HG03097 (cell line): ENCODE data around the gene AZIN2.
"Not testable (repeated sequence)": the region's sequence is repeated elsewhere in the genome, so short reads cannot be mapped to it uniquely, and the experiment has no call there.

Source experiments
- ATAC-seq: cut with Tn5 transposase; IDR thresholded peaks from one replicate; pipeline ENCODE4 v1.9.1; 2021; ENCODE audit not compliant: unreplicated experiment, low FRiP score

The AZIN2 gene

DNA sequence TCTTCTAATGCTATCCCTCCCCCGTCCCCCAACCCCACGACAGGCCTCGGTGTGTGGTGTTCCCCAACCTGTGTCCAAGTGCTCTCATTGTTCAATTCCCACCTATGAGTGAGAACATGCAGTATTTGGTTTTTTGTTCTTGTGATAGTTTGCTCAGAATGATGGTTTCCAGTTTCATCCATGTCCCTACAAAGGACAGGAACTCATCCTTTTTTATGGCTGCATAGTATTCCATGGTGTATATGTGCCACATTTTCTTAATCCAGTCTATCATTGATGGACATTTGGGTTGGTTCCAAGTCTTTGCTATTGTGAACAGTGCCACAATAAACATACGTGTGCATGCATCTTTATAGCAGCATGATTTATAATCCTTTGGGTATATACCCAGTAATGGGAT lies 43.7 kb downstream of the AZIN2 start:
- ATAC-seq: not testable (repeated sequence)

DNA sequence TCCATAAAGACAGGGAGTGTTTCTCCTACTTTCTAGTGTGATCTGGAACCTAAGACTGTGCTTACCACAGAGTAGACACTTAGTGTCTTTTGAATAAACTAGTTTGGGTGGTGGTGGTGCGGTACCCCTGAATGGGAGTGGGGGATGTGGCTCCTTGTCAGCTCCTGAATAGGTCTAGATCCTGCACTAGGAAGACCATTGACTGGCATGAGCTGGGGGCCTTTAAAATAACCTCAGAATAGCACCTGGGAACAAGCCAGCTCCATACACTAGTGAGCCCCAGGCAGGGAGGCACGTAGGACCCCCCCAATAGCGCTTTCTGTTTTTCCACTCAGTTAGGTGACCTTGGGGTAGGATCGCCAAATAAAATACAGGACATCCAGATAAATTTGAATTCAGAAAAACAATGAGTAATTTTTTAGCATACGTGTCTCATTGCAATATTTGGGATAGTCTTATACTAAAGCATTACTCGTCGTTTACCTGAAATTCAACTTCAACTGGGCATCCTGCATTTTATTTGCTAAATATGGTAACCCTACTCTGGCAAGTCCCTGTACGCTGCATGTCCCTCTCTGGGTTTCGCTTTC lies 45.6 kb downstream of the AZIN2 start:
- ATAC-seq: no peak

DNA sequence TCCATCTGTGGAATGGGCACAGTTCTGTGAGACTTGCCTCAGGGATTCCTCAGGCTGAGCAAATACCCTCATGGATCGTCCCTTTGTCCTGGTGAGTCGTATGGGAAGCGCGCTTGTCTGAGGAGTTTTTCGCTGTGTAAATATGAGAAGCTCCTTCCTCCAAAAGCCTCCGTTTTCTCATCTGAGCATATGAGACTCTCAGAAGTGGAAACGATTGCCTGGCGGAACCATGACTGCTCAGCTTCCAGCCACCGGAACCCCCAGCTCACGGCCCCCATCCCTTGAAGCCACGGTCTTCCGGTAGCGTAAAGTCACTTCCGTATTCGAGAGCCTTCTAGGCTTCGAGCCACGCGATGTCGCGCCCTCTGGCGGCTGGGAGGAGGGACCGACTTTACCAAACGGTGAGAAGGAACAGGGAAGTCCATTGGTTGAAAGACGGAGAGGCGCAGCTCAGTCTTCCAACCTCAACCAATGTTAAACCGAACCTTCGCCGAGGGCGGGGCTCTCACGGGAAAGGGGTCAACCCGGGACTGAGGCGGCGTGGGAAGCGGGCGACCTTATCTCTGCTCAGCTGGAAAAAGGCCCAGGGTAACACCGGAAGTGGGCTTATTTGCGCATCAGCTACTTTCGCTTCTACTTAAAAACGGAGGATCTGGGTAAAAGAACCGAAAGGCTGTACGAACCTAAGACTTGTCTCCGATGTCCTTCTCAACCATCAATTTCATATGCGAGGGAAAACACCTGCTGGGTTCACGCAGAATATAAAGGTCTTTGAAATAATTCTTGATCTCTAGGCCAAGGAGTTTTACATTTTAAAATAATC lies 46.3 kb downstream of the AZIN2 start:
- peak; percentile 97 for ATAC-seq

DNA sequence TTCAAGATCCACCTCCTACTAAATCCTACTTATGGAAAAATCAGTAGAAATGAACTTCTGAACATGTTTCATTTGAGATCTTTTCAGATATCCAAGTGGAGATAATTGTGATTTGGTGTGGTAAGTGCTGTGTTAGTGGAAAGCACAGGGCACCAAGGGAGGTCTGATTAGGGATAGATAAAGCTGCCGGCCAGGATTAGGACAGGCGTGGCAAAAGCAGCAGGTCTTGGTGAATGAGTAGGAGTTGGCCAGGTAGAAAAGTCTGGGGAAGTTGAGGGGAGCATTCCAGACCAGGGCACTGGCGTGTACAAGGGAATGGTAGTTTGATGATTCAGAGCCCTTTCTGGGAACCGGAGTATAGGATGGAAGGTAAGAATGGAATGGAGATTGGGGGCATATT lies 47.8 kb downstream of the AZIN2 start:
- no peak for ATAC-seq

DNA sequence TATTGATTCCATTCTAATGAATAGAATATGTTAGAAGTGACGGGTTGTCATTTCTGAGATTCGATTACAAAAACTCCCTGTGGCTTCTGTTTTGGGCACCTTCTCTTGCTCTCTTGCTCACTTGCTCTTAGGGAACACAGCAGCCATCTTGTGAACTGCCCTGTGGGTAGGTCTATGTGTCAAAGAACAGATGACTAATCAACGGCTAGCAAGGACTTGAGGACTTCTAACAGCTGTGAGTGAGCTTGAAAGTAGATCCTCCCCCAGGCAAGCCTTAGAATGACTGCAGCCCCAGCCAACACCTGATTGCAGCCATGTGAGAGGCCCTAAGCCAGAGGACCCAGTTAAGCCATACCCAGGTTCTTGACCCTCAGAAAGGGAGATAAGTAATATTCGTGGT lies 49.3 kb downstream of the AZIN2 start:
- no peak for ATAC-seq

DNA sequence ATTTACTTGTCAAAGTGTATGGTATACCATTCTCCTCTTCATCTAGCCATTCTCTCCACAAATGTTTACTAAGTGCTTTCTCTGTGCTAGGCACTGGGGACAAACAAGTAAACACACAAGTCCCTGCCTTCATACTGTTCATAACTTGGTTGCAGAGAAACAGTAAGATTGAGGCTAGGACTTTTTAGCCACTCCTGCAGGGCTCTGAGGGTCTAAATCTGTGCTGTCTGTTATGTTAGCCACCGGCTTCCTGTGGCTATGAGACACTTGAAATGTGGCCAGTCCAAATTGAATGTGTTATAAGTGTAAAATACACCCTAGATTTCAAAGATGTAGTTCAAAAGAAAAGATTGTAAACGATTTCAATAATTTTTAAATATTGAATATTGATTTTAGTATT lies 50.2 kb downstream of the AZIN2 start:
- ATAC-seq: no peak

DNA sequence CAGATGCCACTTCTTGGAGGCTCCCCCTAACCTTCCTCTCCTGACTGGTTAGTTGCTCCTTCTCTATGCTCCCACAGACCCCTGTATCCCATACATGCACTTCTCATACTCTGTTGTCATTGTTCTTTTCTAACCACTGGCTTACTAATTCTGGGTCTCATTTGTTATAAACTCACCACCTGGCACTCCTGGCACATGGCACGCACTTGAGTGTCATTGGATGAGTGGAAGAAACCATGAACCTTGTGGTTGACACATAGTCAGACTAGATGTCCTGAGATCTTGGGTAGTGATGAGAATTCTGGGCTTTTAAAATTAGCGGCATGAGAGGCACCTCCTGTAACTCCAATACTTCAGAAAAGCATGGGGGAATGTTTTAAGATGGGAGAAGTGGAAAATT lies 51.6 kb downstream of the AZIN2 start:
- ATAC-seq: no peak

DNA sequence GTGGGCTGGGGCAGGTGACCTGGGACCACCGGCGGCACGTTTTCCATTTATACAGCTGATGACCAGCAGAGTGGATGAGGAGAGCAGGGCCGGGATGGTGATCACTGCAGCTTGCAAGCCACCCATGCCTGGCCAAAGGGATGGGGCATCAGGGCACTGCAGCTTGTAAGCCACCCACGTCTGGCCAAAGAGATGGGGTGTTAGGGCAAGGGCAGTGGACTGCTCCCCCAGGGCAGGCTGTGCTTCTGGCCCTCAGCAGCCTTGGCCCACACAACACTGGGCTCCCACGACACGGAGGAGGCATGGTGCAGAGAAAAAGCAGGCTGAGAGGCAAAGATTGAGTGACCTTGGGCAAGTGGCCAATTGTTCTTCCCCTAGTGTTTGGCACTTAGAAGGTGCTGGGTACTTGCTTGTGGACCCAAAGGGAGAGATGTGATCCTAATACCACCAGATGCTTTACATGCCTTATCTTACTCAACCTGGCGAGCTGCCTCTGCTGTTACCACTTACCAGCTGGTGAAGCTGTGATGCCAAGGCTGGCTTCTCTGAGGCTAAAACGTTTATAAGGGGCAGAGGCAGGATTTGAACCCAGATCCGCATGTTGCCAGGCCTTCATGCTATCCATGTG lies 52.6 kb downstream of the AZIN2 start:
- no peak for ATAC-seq

DNA sequence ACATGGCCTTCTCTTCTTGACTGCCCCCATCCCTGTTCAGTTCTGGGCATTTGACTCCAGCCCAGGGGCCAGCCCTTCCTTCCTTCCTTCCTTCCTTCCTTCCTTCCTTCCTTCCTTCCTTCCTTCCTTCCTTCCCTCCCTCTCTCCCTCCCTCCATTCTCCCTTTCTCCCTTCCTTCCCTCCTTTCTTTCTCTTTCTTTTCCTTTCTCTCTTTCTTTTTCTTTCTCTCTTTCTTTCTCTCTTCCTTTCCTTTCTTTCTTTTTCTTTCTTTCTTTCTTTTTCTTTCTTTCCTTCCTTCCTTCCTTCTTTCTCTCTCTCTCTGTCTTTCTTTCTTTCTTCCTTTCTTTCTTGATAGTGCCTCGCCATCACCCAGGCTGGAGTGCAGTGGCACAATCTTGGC lies 55.1 kb downstream of the AZIN2 start:
- not testable (repeated sequence) for ATAC-seq

DNA sequence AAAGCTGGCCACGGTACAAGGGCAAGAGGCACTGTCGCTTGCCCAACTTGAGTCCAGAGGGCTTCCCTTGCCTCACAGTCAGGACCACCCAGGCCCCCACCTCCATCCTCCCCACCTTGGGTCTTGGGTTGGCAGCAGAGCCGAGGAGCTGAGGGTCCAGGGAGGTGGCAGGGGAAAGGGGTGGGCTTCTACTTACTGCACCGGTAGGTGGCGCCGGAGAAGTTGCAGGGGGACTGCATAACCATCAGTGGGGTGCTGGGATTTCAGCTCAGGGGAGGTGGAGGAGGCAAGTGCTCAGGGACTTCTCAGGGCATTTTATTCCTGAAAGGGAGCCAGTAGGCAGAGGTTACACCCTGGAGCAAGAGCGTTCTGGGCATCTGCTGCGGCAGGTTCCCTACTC lies 56.8 kb downstream of the AZIN2 start:
- no peak for ATAC-seq

DNA sequence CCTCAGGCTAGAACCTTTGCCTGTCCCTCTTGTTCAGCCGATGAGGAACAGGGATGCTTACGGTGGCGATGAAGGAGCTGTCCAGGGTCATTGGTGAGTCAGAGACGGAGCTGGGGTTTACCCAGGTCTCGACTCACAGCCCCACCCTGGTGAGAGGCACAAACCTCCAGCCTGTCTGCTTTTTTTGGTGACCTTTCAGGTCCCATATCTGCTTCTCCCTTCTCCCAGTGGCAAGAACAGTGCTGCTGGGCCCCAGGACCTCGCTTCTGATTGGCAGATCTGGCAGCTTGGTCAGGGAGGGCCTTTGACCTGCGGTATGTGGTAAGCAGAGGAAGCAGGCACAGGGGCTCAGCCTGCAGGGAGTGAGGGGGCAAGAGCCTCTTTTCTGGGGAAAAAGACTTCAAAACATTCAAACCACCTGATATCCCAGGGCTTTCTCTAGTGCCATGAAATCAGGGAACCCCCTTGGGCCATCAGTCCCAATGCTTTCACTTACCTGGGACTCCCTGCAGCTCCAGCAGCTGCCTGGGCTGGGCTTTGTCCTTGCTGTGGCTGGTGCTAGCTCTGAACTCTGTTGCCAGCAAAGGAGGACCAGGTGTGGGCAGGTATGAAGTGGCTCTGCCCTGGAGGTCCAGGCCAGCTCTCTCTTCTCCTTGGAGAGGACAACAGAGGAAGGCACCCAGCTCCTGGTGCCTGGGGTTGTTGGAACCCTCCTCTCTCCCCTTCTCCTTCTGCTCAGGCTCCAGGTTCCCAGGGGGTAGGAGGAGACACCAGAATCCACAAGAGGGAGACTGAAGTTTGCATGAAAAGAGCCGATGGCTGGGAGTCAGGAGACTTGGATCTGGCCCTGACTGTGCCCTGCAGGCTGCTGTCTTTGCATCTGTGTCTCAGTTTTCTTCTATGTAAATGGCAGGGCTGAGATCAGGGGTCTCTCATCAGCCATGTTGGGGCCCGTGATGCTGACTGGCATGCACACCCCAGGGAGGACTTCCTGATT lies 59.5 kb downstream of the AZIN2 start:
- ATAC-seq: no peak

DNA sequence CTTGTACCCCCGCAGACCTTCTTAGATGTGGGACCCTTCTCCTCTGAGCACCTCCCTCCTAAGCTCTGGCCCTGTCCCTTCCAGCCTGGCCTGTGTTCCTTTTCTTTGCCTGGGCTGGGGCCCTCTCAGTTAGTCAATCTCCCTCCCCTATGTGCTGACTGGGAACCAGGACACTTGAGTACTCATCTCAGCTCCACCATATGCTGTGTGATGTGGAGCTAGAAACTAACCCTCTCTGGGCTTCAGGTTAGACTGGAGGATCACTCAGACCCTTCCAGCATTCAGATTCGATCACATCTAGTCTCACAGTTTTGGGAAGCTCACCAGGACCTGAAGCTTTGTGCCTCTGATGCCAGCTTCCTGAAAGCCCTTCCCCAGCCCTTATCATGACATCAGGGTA lies 60.3 kb downstream of the AZIN2 start:
- ATAC-seq: no peak

DNA sequence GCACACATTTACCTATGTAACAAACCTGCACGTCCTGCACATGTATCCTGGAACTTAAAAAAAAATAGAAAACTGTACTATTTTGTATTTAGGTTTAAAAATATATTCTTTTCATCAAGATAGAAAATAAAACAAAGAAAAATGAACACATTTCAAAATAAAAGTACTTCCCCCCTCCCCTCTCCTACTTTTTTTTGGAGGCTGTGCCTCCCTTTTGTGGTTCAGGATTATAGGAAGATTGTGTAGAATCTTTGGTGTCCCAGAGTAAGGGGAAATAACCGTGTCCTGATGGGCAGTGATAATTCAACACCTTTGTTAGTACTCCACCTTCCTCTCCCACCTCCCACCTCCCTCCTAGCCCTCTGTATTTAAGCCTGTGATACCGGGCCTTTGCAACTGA lies 60.8 kb downstream of the AZIN2 start:
- no peak for ATAC-seq

DNA sequence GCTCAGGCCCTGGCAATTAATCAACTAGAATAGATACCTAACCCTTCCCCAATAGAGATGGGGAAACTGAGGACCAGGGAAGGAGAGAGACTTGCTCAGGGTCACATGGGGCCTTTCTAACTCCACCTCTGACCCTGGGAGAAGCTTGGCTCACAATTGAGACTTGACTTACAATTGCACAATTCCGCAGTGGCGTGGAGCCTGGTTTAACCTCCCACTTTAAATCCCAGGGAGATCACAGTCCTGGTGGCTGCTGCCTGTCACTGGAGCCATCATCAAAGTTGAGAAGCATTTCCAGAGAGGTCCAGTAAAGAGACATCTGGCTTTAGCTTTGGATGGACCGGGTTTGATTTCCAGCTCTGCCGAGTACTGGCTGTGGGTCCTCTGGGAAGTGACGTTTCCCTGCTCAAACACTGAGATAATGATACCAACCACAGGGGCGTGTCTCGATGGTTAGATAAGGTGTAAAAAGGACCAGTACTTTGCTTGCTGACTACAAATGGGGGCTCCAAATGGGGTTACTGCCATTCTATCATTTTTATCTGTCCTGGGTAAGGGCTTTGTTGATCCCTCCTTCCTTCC lies 61.6 kb downstream of the AZIN2 start:
- no peak for ATAC-seq

DNA sequence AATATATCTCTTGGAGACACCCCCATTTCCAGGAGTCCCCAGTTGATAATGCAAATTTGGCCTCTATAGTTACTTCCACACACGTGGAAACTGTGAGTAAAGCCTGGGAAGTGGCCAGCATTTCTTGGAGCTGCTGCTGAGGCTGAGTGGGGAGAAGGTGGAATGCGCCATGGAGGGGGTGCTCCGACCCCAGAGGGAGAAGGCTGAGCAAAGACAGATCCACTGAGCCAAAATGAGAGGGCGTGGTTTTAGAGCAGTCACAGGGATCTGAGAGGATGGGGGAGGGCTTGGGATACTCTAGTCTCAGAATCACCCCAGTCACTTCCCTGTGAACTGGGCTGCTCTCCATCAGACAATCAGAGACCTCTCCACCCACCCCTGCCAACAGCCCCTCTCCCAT lies 62.2 kb downstream of the AZIN2 start:
- ATAC-seq: no peak

DNA sequence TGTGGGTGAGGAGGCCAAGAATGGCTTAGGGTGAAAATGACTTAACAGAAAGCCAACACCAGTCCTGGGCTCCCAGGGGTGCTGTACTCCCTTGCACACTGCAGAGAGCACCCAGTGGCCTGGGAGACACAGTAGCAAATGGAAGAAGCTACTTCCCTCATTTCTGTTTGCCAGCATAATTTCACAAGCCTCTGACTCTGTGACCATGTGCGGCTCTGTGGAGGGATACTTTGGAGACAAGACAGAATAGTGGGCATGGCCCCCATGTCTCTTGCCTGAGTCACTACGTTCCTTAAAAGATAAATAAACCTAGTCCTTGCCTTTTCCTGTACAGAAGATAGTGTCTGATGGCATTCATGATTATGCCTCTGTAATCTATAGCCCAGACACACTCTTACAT lies 62.7 kb downstream of the AZIN2 start:
- no peak for ATAC-seq

DNA sequence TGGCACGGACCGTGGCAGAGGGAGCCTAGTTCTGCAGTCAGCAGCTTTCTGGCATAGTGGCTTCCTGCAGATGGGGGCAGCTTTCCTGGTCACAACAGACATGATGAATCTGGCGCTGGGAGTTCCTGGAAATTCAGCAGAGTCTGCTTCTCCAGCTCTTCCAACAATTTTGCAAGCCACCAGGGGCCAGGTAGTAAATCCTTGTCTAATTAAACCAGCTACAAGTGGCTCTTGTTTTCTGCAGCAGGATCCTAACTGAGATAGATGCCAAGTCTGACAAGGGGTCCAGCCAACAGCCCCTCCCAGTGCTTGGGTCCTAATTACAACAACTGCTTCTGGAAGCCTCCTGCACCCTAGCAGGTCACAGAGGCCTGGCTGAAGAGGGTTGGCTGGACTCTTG lies 65.0 kb downstream of the AZIN2 start:
- no peak for ATAC-seq

DNA sequence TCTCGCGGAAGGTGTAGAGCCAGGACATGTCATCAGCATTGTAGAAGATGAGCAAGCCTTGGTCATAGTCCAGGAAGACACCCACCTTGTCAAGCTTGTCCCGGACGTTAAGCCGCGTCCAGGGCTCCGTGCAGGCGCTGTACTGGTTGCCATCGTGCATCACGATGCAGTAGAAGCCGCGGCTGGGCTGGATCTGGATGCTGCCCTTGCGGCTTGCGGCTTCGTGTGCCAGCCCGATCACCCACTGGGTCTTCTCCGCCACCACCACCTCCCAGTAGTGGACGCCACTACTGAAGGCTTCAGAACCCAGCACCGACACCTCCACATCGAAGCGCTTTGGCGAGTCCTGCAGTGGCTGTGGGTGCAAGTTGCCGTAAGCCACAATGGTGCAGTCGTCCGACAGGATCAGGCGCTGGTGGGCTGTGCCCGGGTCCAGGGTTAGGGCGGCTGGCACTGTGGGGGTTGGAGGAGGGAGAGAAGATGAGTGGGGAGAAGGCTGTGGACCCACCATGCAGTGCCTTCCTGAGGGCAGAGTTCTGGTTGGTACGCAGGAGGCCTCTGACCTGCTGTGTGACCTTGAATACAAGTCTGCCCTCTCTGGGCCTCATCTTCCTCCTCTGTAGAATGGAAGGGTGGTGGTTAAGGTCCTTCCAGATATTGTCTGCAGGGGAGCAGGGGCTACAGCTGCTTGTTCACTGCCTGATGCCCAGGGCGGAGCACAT lies 66.5 kb downstream of the AZIN2 start:
- no peak for ATAC-seq

DNA sequence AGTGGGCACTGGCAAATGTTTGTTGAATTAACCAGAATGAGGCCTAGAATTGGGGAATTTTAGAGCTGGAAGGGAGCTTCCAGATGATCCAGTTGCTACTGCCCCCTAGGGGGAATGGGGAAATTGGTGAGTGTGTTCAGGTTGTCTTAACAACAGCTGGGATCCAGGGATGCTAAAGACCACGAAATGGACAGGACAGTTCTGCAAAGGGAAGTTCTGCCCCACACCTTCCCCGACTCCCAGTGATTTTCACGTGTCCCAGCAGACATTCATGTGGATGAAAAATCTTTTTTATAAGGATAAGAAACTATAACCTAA lies 67.0 kb downstream of the AZIN2 start:
- no peak for ATAC-seq

DNA sequence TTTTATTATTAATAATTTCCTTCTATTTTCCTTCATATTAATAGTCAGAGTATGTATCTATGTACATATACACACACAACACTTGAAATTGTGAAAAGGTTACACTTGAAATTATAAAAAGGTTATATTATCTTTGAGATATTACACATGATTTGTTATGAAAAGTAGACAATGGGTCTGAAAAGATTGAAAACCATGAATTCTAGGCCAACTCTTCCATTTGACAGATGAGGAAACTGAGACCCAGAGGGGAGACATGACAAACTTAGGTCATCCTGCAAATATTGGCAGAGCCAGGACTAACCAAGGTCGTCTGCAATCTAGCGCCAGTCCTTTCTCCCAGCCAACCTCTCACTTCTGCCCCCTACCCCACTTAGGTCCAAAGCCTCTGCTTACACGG lies 67.7 kb downstream of the AZIN2 start:
- ATAC-seq: no peak
